ENCODE results near the gene PRKAA1.
"Not testable (repeated sequence)": the region's sequence is repeated elsewhere in the genome, so short reads cannot be mapped to it uniquely, and the experiment has no call there.

The PRKAA1 gene

GRCh38 chr5:40825461-40826043, 27.4 kb upstream of the PRKAA1 start:
- not testable (repeated sequence) for DNase-seq

- DNase-seq = no peak
Measured at GRCh38 chr5:40823459-40823858, 25.3 kb upstream of the PRKAA1 start.

DNA sequence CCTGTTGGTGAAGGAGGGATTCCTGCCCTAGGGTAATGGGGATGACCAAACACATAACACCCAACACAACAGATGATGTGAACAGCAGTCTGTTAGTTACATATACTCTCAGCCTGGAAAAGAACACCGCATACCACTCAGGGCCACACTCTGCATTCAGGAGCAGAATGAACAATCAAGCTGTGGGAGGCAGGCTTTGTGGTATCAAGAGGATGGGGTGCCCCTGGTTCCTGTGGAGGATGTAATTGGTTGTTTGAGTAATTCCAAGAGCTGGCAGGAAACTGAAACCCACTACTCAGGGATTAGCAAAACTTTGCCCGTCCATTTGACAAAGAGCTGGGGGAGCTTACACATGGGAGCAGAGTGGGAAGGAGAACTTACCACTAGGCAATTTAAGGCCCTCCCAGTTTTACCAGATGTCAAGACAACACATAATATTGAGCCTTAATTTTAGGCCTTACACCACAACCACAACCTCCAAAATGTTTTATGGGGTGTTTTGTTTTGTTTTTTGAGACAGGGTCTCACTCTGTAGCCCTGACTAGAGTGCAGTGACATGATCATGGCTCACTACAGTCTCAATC, 15.6 kb upstream of the PRKAA1 start:
- DNase-seq = no peak

DNA sequence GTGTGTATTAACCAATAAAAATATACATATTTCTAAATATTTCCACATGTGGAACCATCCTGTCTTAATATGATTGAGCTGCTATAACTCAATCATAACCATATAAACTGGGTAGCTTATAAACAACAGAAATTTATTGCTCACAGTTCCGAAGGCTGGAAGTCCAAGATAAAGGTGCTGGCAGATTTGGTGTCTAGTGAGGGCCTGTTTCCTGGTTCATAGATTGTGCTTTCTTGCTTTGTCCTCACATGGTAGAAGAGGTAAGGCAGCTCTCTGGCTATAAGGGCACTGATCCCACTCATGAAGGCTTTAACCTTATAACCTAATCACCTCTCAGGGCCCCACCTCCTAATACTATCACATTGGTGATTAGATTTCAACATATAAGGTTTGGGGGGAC, 14.0 kb upstream of the PRKAA1 start:
- DNase-seq = no peak

GRCh38 chr5:40801771-40802562, 3.8 kb upstream of the PRKAA1 start:
- DNase-seq = no peak

DNA sequence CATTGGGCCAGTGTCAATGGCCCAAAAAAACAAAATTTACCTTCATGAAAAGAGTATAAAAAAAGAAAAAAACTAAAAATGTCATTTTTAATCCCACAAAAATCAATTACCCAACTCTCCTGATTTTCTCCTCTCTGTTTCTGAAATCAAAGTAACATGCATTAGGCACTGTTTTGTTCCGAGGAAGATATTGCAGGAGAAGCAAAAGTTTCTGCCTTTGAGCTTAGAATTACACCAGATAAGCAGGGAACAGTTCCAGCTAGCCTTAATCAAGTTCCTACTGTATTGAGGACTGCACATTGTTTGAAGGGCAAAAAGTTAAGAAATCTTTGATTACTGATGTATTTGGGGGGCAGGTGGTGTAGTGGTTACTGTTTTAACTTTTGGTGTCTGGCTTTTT, 1.1 kb upstream of the PRKAA1 start:
- DNase-seq = no peak

- DNase-seq = peak in 1 of 2 donors; percentile 7
Measured at GRCh38 chr5:40798801-40799210, 632 bp upstream of the PRKAA1 start.

GRCh38 chr5:40797273-40798011, 732 bp downstream of the PRKAA1 start:
- peak; percentile 64 to 65 for DNase-seq

DNA sequence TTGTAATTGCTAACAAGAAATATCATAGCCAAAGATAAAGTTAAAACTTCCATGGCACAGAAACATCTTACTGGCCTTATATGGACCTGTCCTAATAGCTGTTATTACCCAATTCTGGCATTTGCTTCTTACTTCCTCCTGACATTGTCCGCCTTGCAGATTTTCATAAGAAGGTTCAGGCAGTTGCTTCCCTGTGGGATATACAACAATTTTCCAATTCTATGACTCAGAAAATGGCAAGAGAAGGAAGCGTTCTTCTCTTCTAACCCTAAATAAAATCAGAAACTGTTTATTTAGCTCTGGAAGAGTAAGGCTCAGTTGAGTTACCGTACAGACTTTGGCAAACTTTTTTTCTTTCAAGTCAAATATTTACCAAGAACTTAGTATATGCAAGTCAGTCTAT, 1.7 kb downstream of the PRKAA1 start:
- DNase-seq = no peak

- not testable (repeated sequence) for DNase-seq
Measured at GRCh38 chr5:40794877-40795276, 3.3 kb downstream of the PRKAA1 start.

- DNase-seq = not testable (repeated sequence)
Measured at GRCh38 chr5:40794340-40794739, 3.8 kb downstream of the PRKAA1 start.

GRCh38 chr5:40792691-40793090, 5.5 kb downstream of the PRKAA1 start:
- DNase-seq = not testable (repeated sequence)

GRCh38 chr5:40791715-40792139, 6.4 kb downstream of the PRKAA1 start:
- DNase-seq = no peak

GRCh38 chr5:40790947-40791593, 7.1 kb downstream of the PRKAA1 start:
- DNase-seq = no peak

- not testable (repeated sequence) for DNase-seq
Measured at GRCh38 chr5:40788941-40789340, 9.2 kb downstream of the PRKAA1 start.

DNA sequence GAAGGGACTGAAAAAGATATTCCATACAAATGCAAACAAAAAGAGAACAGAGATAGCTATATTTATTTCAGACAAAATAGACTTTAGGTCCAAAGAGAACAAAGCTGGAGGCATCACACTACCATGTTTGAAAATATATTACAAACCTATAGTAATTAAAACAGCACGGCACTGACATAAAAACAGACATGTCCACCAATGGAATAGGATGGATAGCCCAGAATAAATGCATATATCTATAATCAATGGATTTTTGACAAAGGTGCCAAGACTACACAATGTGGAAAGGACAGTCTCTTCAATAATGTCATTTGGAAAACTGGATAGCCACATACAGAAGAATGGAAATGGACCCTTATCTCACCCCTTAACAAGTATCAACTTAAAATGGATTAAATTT, 10.2 kb downstream of the PRKAA1 start:
- DNase-seq = no peak

DNA sequence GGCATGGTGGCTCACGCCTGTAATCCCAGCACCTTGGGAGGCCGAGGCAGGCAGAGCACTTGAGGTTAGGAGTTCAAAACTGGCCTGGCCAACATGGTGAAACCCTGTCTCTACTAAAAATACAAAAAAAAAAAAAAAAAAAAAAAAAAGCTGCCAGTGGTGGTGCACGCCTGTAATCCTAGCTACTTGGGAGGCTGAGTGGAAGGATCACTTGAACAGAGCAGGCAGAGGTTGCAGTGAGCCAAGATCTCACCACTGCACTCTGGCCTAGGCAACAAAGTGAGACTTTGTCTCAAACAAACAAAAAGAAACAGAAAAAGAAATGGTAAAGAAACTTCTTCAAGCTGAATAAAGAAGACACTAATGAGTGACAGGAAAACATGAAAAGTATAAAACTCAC, 11.5 kb downstream of the PRKAA1 start:
- DNase-seq = not testable (repeated sequence)

DNA sequence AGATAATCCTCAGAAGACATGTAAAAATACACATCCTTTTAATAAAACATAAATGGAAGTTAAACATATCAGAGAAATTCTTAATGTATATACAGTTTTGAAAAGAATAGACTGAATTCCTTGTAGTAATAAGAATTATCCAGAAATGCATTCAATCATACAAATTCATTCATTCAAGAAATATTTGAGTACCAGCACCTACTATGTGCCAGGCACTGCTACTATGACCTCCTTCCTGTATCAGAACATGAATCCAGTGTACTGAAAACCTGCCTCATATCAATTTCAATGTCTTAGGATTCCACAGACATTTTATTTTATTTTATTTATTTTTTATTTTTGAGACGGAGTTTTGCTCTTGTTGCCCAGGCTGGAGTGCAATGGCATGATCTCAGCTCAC, 13.3 kb downstream of the PRKAA1 start:
- no peak for DNase-seq

DNA sequence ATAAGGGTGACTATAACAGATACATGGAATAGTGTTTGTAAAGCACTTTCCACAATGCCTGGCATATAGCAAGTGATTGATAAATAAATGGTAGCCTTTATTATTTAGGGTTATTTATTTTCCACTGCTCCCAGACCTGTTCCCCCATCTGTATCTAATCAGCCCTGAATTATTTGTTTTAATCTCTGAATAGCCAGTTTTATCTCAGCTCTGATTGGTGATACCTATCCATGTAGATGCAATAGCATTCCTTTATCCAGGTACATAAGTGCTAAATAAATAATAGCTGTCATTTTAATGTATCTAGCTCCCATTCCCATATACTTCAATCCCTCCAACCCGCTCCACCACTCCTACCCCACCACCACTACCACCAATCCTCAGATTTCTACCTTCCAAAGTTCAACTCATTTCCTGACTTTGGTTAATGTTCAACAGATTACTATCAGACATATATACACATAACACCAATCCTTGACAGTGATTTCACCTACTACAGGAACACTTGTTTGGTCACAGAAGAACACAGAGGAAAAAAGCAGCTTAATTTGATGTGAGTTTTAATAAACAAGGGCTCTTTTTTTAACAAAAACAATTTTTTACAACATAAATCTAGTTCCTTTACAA, 14.0 kb downstream of the PRKAA1 start:
- DNase-seq = no peak

GRCh38 chr5:40781843-40782409, 16.2 kb downstream of the PRKAA1 start:
- DNase-seq = no peak

DNA sequence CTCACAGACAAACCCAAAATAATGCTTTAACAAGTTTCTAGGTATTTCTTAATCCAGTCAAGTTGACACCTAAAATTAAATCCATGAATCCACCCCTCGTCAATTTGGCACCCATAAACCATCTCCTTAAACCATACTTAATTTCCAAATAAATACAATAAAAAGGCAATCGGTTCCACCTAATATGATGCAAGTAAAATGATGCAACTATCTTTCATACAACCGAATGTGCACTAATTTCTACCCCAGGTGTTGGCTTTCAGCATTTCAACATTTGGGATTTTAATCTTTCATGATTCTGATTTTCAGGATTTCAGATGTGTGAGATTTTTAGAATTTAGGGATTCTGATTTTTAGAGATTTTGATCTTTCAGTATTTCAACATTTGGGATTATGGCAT, 17.3 kb downstream of the PRKAA1 start:
- no peak for DNase-seq

- DNase-seq = no peak
Measured at GRCh38 chr5:40780199-40780598, 18.0 kb downstream of the PRKAA1 start.

All from bone marrow (tissue), 2 donors.